Uterus (tissue), 4 donors: ENCODE results near the gene SUFU. TPM values are rescaled to one million over a fixed set of nuclear protein-coding genes. Genes with fewer than 3 reads are reported as not detected.

Experiments used
- DNase-seq, 2 donors: peaks; one replicate each; pipeline ENCODE4 v3.0.0-alpha.2; 2019 to 2020
- H3K27ac ChIP-seq, 2 donors: fragments of 200-600 bp; sonication (generic); 1 replicate in 1 of 2; 2 replicates in 1 of 2; pipeline ENCODE4 v1.5.1; 2016 to 2018
- H3K27me3 ChIP-seq, 2 donors: fragments of 200-600 bp; sonication (generic); one replicate each; pipeline ENCODE4 v1.5.1; 2018 to 2019; ENCODE audit warnings: control low read depth in 1 of 2
- H3K36me3 ChIP-seq, 2 donors: fragments of 200-600 bp; sonication (generic); one replicate each; pipeline ENCODE4 v1.5.1; 2019; ENCODE audit warnings: control low read depth in 1 of 2
- H3K4me1 ChIP-seq, 2 donors: fragments of 200-600 bp; sonication (generic); one replicate each; pipeline ENCODE4 v1.5.1; 2018 to 2019; ENCODE audit warnings: control low read depth in 1 of 2
- H3K4me3 ChIP-seq, 2 donors: fragments of 200-600 bp; sonication (generic); 1 replicate in 1 of 2; 2 replicates in 1 of 2; pipeline ENCODE4 v1.5.1; 2018 to 2019; ENCODE audit warnings: mild to moderate bottlenecking in 1 of 2
- H3K9me3 ChIP-seq, 2 donors: fragments of 200-600 bp; sonication (generic); one replicate each; pipeline ENCODE4 v1.5.1; 2019; ENCODE audit warnings: control low read depth in 1 of 2
- CTCF ChIP-seq, 4 experiments: fragments of 200-600 bp in 2 of 4; fragments of 450-650 bp in 2 of 4; sonication (generic) in 2 of 4; IDR thresholded peaks; one replicate each; pipeline ENCODE4 v1.5.1; 2016 to 2019; ENCODE audit warnings: antibody characterized with exemption in 4 of 4, mild to moderate bottlenecking in 2 of 4, moderate library complexity in 1 of 4
- POLR2A ChIP-seq, 2 donors: fragments of 450-650 bp; IDR thresholded peaks; one replicate each; pipeline ENCODE4 v1.6.1; 2016; ENCODE audit warnings: antibody characterized with exemption in 2 of 2, mild to moderate bottlenecking in 1 of 2, moderate library complexity in 1 of 2
- intact Hi-C: fragments of 100-400 bp; cut with DNase I; formaldehyde crosslinking; loops from one replicate; pipeline ENCODE4 v1.15.1; 2023; ENCODE audit warnings: low total_unique reads
- total RNA-seq, 4 donors: library from RNA; depleted of rRNA in 3 of 4; stranded (reverse); fragments of >200 nt in 3 of 4; gene quantifications; one replicate each; pipeline versions ENCODE4 v1.1.0 to v1.2.4, GENCODE V29; 2014 to 2023
- donor health status: DM: yes; HTN: yes; CAD: no.

SUFU gene
- total RNA-seq, 4 donors from 2014 or later, result 2.8 to 20.7 (median 12.3) TPM

- H3K27ac ChIP-seq, result peak overlapping the region; percentile 97 to 100
- H3K4me3 ChIP-seq, result peak overlapping the region; percentile 54 to 81
- peak in 1 of 2 donors; percentile 76 for DNase-seq
- H3K36me3 ChIP-seq, result no peaks in the 10 kb centered on the region
- H3K9me3 ChIP-seq, result no peaks in the 10 kb centered on the region
- H3K4me1 ChIP-seq, result peaks cover 0 to 30% of the 10 kb centered on the region in 2 donors
- H3K27me3 ChIP-seq, result no peaks in the 10 kb centered on the region
- TF ChIP-seq CTCF (IDR thresholded peaks at IDR 0.05) (no peak), POLR2A (IDR thresholded peaks at IDR 0.05) (no peak)
- intact Hi-C loops, result no loop called here
Measured at GRCh38 chr10:102645388-102645740, 141.6 kb downstream of the SUFU start.

GRCh38 chr10:102645741-102646609 is 142.2 kb downstream of the SUFU start:
- Histone ChIP-seq H3K9me3 (no peaks in the 10 kb centered on the region), H3K27me3 (no peaks in the 10 kb centered on the region), H3K36me3 (no peaks in the 10 kb centered on the region), H3K4me3 (peak overlapping the region; percentile 54 to 81), H3K4me1 (peaks cover 0 to 36% of the 10 kb centered on the region in 2 donors), H3K27ac (peak overlapping the region; percentile 97 to 100)
- intact Hi-C loops, result no loop called here
- TF ChIP-seq CTCF (IDR thresholded peaks at IDR 0.05) (no peak), POLR2A (IDR thresholded peaks at IDR 0.05) (peak; percentile 25 to 67)
- DNase-seq, result peak; percentile 90 to 92

- H3K4me3 ChIP-seq, result peak overlapping the region; percentile 54 to 81
- no peaks in the 10 kb centered on the region for H3K27me3 ChIP-seq
- TF ChIP-seq CTCF (IDR thresholded peaks at IDR 0.05), result no peak
- no peak for TF ChIP-seq POLR2A (IDR thresholded peaks at IDR 0.05)
- peak overlapping the region; percentile 97 to 100 for H3K27ac ChIP-seq
- no peaks in the 10 kb centered on the region for H3K36me3 ChIP-seq
- DNase-seq, result peak in 1 of 2 donors; percentile 51
- intact Hi-C loops, result no loop called here
- H3K9me3 ChIP-seq, result no peaks in the 10 kb centered on the region
- peaks cover 0 to 41% of the 10 kb centered on the region in 2 donors for H3K4me1 ChIP-seq
Measured at GRCh38 chr10:102646610-102647442, 143.1 kb downstream of the SUFU start.

- H3K36me3 ChIP-seq, result no peaks in the 10 kb centered on the region
- no peak for TF ChIP-seq POLR2A (IDR thresholded peaks at IDR 0.05)
- TF ChIP-seq CTCF (IDR thresholded peaks at IDR 0.05), result no peak
- H3K27ac ChIP-seq, result peak overlapping the region; percentile 97 to 100
- peaks cover 0 to 41% of the 10 kb centered on the region in 2 donors for H3K4me1 ChIP-seq
- H3K9me3 ChIP-seq, result no peaks in the 10 kb centered on the region
- DNase-seq, result no peak
- no peaks in the 10 kb centered on the region for H3K27me3 ChIP-seq
- peak overlapping the region in 1 of 2 donors; percentile 54 for H3K4me3 ChIP-seq
- intact Hi-C loops, result no loop called here
Measured at GRCh38 chr10:102647443-102648268, 143.9 kb downstream of the SUFU start.
